ENCODE results near the gene ZGPAT. TPM values are rescaled to one million over a fixed set of nuclear protein-coding genes. Genes with fewer than 3 reads are reported as not detected.

ZGPAT gene
- total RNA-seq, 2 donors from 2014 or later = 32.6 to 41.1 TPM

DNA sequence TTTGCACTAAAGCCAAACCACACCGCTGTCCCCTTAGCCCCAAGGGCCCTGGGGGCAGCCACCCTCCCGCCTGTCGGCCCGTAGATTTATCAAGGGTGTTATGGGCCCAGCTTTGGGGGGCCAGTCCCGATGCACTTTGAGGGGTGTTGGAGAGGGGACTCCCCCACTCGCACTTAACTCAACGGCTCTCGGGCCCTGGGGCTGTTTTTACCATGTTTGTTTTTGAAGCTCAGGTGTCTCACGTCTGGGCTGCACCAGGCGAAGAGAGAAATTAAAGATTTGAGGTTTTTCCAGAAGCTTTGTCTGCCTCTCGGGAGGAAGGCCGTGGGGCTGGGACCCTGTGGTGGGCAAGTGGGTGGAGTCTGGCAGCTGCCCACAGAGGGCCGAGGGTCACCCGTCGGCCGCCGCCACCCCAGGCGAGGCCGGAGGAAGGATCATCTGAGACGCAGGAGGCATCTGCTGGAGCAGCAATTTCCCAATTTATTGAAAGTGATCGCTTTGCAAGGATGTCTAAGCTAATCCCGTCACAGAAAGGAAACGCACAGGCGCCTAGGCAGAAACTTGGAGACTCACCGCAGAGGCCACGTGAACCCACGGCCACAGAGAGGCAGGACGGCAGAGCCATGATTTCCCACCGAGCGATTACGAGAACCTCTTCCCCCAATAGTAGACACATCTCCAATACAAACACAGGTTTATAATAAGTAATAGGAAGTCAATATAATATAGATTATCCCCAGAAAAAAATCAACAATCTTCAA, 35.6 kb downstream of the ZGPAT start:
- Histone ChIP-seq H3K9me3 (no peaks in the 10 kb centered on the region), H3K27ac (no peak overlapping the region), H3K27me3 (replicated peaks; ENCODE audit: insufficient read depth) (no peaks in the 10 kb centered on the region), H3K4me3 (no peak overlapping the region), H3K4me1 (ENCODE audit: control insufficient read depth in 1 of 2, low read depth in 2 of 2) (peaks cover 16 to 26% of the 10 kb centered on the region in 2 donors), H3K36me3 (peaks cover 22% of the 10 kb centered on the region)
- TF ChIP-seq, protein P1, sequence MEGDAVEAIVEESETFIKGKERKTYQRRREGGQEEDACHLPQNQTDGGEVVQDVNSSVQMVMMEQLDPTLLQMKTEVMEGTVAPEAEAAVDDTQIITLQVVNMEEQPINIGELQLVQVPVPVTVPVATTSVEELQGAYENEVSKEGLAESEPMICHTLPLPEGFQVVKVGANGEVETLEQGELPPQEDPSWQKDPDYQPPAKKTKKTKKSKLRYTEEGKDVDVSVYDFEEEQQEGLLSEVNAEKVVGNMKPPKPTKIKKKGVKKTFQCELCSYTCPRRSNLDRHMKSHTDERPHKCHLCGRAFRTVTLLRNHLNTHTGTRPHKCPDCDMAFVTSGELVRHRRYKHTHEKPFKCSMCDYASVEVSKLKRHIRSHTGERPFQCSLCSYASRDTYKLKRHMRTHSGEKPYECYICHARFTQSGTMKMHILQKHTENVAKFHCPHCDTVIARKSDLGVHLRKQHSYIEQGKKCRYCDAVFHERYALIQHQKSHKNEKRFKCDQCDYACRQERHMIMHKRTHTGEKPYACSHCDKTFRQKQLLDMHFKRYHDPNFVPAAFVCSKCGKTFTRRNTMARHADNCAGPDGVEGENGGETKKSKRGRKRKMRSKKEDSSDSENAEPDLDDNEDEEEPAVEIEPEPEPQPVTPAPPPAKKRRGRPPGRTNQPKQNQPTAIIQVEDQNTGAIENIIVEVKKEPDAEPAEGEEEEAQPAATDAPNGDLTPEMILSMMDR (IDR thresholded peaks at IDR 0.05) = no peak
- DNase-seq (ENCODE audit: low spot score) (no peak), ATAC-seq (ENCODE audit: insufficient number of reproducible peaks, low FRiP score, low read depth) (no peak)

DNA sequence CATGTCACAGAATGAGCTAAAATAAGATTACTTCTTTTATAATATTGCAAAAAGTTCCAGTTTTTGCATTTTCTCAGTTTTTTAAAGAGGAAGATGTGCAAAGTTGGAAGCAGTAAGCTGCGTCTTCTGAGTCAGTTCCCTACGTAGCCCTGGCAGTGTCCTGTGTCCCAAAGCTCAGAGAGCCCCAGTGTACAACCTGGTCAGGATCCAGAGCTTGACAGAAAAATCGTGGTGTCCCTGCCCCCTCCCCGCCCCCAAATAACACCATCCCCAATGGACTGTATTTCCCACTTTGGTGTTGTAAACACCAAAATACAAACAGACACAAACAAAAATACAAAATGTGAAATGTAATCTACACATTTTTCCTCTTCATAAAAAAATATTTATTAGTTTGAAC, 36.3 kb downstream of the ZGPAT start:
- Histone ChIP-seq H3K4me3 (no peak overlapping the region), H3K9me3 (no peaks in the 10 kb centered on the region), H3K27me3 (replicated peaks; ENCODE audit: insufficient read depth) (no peaks in the 10 kb centered on the region), H3K36me3 (peaks cover 22% of the 10 kb centered on the region), H3K27ac (no peak overlapping the region), H3K4me1 (ENCODE audit: control insufficient read depth in 1 of 2, low read depth in 2 of 2) (peaks cover 10 to 19% of the 10 kb centered on the region in 2 donors)
- no peak for ATAC-seq (ENCODE audit: insufficient number of reproducible peaks, low FRiP score, low read depth)
- no peak for DNase-seq (ENCODE audit: low spot score)
- TF ChIP-seq, protein P1 (IDR thresholded peaks at IDR 0.05) = no peak

DNA sequence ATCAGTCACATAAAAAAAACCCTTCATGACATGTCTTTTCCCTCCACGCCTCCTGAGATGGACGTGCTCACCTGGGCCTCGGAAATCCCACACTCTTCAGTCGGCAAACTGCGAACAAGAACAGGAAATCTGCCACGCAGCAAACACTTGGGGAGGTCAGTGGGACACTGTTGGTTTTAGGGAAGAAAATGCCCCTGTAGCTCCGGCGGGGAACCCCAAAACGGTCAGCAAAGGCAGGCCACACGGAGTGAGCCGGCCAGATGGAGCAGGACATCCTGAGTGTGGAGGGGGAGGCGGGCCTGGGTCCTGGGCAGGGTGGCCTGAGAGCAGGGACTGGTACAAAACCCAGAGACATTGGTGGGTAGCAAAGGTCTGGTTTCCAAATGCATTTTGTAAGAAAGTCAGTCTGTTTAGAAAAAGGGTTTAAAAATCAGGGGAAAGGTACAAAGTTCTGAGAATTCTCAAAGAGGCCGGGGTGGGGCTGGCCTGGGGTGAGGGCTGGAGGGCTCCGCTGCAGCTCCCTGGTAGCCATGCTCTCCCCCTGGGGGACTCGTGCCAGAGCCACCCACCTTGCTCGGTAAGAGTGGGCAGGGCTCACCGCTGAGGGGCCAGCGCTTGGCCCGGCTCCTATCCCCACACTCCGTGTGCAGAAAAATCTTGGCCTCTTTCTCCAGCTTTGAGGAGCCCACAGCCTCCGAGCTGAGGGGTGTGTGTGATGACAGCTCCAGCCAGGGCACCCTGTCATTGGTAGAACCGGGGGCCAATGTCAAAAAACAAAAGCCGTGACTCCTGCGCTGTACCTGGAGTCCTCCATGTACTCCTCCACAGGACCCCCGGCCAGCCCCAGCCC, 37.0 kb downstream of the ZGPAT start:
- Histone ChIP-seq H3K36me3 (peaks cover 22% of the 10 kb centered on the region), H3K4me3 (no peak overlapping the region), H3K4me1 (ENCODE audit: control insufficient read depth in 1 of 2, low read depth in 2 of 2) (peaks cover 10 to 18% of the 10 kb centered on the region in 2 donors), H3K9me3 (no peaks in the 10 kb centered on the region), H3K27me3 (replicated peaks; ENCODE audit: insufficient read depth) (no peaks in the 10 kb centered on the region), H3K27ac (no peak overlapping the region)
- DNase-seq (ENCODE audit: low spot score) (no peak), ATAC-seq (ENCODE audit: insufficient number of reproducible peaks, low FRiP score, low read depth) (no peak)
- TF ChIP-seq, protein P1 (IDR thresholded peaks at IDR 0.05) = no peak

DNA sequence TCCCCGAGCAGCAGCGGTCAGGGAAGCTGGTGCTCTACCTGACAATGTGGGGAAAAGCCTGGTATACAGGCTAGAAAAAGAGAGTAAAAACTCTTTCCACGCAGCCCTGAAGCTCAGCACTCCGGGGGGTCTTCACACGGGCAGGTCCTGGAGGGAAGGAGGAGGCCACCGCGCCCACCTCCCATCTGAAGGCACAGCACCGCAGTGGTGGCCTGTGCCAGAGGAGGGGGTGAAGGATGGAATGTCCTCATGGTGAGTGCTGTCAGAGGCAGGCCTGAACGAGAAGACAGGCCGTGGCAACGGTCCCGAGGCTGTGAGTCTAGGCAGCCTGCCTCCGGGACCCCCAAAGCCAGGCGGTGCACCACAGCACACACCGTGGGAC, 37.6 kb downstream of the ZGPAT start:
- H3K36me3 ChIP-seq = peaks cover 22% of the 10 kb centered on the region
- no peak for ATAC-seq (ENCODE audit: insufficient number of reproducible peaks, low FRiP score, low read depth)

More for the DNA sequence above, 37.6 kb downstream of the ZGPAT start:
- no peak overlapping the region for H3K27ac ChIP-seq
- H3K27me3 ChIP-seq (replicated peaks; ENCODE audit: insufficient read depth) = no peaks in the 10 kb centered on the region
- H3K4me3 ChIP-seq = no peak overlapping the region
- H3K4me1 ChIP-seq (ENCODE audit: control insufficient read depth in 1 of 2, low read depth in 2 of 2) = peaks cover 10 to 18% of the 10 kb centered on the region in 2 donors
- H3K9me3 ChIP-seq = no peaks in the 10 kb centered on the region
- TF ChIP-seq, protein P1 (IDR thresholded peaks at IDR 0.05) = no peak
- DNase-seq (ENCODE audit: low spot score) = no peak
